Prostate gland (tissue), 2 donors: ENCODE data around the gene SLC44A3.

Experiments
- POLR2A ChIP-seq: fragments of 450-650 bp; IDR thresholded peaks from one replicate; pipeline ENCODE4 v1.6.1; 2016; ENCODE audit warnings: antibody characterized with exemption, mild to moderate bottlenecking
- POLR2AphosphoS5 ChIP-seq: sonication (generic); formaldehyde crosslinking; IDR thresholded peaks from one replicate; pipeline ENCODE4 v1.6.1; 2017; ENCODE audit warnings: antibody characterized with exemption
- TF ChIP-seq, protein P1 (sequence below), 4 experiments: fragments of 200-600 bp in 2 of 4; fragments of 450-650 bp in 2 of 4; sonication (generic) in 2 of 4; IDR thresholded peaks; 1 replicate in 3 of 4; 2 replicates in 1 of 4; pipeline ENCODE4 v1.5.1; 2016 to 2019; ENCODE audit warnings: antibody characterized with exemption in 4 of 4, mild to moderate bottlenecking in 2 of 4, moderate library complexity in 2 of 4

DNA sequence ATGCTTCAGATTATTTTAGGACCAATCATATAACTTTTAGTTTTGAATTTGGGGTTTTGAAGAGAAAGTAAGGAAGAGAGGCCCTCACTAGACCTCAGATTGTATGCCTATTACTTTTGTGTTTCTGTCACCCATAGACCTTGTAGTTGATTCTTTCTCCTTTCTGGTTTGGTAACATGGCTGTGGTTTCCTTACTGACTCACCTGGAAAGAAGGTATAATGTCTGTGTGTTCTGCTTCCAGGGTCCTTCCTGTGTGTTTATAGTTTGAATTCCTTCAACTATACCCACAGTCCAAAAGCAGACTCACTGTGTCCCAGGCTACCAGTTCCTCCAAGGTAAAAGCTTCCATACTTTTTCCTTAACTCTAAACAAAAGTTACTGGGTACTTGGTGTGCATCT is 8.1 kb downstream of the SLC44A3 start:
- TF ChIP-seq, protein P1, sequence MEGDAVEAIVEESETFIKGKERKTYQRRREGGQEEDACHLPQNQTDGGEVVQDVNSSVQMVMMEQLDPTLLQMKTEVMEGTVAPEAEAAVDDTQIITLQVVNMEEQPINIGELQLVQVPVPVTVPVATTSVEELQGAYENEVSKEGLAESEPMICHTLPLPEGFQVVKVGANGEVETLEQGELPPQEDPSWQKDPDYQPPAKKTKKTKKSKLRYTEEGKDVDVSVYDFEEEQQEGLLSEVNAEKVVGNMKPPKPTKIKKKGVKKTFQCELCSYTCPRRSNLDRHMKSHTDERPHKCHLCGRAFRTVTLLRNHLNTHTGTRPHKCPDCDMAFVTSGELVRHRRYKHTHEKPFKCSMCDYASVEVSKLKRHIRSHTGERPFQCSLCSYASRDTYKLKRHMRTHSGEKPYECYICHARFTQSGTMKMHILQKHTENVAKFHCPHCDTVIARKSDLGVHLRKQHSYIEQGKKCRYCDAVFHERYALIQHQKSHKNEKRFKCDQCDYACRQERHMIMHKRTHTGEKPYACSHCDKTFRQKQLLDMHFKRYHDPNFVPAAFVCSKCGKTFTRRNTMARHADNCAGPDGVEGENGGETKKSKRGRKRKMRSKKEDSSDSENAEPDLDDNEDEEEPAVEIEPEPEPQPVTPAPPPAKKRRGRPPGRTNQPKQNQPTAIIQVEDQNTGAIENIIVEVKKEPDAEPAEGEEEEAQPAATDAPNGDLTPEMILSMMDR (IDR thresholded peaks at IDR 0.05): no peak
- TF ChIP-seq POLR2A (no peak), POLR2AphosphoS5 (no peak)
